OCI-LY1 (cell line): ENCODE results near the gene SAMD11.

Experiments
- EZH2 ChIP-seq: fragments of 200-600 bp; sonication (generic), shearing (Covaris generic); IDR thresholded peaks from 2 replicates; pipeline ENCODE4 v1.8.0; 2017; ENCODE audit warnings: borderline replicate concordance, mixed run types, mild to moderate bottlenecking, antibody characterized with exemption, low read length, moderate library complexity, mixed read lengths
- TF ChIP-seq, protein P1 (sequence below): fragments of 200-600 bp; sonication (generic), shearing (Covaris generic); IDR thresholded peaks from 2 replicates; pipeline ENCODE4 v1.5.1; 2017; ENCODE audit warnings: mild to moderate bottlenecking, antibody characterized with exemption, low read length, moderate library complexity, mixed read lengths

DNA sequence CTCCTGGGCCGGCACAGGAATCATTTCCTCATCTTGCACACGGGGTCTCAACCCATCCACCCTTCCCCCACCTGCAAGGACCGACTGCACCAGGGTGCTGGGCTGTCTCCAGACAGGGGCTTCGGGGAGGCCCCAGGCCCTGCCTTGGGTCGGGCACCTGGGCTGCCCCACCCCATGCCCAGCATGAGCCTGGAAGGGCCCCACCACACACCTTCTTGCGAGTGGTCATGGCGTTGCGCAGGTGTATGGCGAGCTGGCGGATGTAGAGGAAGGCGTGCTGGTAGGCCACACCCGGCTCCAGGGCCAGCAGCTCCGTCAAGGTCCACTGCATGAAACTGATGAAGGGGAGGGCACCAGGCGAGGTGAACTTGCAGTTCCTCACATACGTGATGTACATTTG lies 28.5 kb downstream of the SAMD11 start:
- TF ChIP-seq, protein P1, sequence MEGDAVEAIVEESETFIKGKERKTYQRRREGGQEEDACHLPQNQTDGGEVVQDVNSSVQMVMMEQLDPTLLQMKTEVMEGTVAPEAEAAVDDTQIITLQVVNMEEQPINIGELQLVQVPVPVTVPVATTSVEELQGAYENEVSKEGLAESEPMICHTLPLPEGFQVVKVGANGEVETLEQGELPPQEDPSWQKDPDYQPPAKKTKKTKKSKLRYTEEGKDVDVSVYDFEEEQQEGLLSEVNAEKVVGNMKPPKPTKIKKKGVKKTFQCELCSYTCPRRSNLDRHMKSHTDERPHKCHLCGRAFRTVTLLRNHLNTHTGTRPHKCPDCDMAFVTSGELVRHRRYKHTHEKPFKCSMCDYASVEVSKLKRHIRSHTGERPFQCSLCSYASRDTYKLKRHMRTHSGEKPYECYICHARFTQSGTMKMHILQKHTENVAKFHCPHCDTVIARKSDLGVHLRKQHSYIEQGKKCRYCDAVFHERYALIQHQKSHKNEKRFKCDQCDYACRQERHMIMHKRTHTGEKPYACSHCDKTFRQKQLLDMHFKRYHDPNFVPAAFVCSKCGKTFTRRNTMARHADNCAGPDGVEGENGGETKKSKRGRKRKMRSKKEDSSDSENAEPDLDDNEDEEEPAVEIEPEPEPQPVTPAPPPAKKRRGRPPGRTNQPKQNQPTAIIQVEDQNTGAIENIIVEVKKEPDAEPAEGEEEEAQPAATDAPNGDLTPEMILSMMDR: no peak
- TF ChIP-seq EZH2: no peak
